CD4-positive, alpha-beta T cell treated with Interleukin-2 at 100 ng/mL for 4 hours (primary cell): ENCODE data around the gene CXCR6.

Source experiments
- DNase-seq: peaks from one replicate; pipeline ENCODE4 v3.0.0-alpha.2; 2020; ENCODE audit warnings: low spot score

CXCR6 gene

DNA sequence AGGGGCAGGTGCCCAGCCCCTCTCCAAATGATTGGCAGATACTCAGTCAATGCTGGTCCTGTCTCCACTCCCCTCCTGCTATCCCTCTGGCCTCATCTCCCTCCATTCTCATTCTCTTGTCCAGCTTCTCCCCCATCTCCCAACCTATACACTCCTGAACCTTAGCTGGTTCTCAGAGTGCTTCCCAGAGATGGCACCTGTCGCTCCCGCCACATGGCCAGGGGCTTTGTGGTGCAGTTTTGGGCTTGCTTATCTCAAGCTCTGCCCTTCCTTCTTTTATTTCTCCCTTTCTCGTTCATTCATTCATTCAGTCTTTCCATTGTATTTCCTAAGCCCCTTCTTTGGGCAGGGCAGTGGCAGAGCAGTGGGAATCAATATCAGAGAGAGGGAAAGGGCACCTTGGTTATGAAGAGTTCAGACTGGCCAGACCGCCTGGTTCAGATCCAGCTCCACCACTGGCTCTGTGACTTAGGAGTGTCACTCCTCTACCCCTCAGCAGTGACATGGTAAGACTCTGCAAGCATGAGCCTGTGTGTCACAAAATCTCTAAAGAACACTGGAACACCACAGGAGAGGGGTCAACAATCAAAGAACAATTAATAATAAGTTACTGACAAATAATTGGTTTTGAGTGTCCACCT lies 20.2 kb upstream of the CXCR6 start:
- no peak for DNase-seq

DNA sequence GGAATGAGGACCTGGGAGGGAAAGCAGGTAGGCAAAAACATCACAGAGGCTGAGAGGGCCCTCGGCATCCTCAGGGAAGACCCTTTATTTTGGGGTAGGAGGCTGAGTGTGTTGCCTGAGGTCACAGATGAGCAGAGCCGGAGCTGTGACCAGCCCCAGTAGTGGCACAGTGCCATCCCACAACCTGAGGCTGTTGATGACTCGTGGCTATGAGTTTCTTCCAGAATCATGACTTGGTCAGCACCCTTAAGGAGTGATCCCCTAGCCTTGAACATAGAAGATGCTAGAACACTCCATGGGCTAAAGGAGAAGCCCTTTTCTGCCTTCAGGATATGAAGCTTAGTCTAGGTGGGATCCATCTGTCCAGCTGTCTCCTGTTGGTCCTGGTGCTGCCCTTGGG lies 19.5 kb upstream of the CXCR6 start:
- DNase-seq, result no peak

DNA sequence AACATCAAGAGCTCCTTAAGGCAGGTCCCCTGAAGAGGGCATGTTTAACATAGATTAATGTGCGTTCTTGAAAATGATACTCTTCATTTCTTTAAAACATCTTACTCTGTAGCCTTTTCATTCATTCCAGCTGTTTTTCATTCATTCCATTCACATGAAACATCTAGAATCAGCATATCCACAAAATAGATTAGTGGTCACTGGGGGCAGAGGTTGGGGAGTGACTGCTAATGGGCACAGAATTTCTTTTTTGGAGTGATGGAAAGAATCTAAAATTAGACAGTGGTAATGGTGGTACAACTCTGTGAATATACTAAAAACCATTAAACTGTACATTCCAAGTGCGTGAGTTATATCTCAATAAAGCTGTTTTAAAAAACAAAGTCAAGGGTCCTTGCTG lies 15.4 kb upstream of the CXCR6 start:
- no peak for DNase-seq

DNA sequence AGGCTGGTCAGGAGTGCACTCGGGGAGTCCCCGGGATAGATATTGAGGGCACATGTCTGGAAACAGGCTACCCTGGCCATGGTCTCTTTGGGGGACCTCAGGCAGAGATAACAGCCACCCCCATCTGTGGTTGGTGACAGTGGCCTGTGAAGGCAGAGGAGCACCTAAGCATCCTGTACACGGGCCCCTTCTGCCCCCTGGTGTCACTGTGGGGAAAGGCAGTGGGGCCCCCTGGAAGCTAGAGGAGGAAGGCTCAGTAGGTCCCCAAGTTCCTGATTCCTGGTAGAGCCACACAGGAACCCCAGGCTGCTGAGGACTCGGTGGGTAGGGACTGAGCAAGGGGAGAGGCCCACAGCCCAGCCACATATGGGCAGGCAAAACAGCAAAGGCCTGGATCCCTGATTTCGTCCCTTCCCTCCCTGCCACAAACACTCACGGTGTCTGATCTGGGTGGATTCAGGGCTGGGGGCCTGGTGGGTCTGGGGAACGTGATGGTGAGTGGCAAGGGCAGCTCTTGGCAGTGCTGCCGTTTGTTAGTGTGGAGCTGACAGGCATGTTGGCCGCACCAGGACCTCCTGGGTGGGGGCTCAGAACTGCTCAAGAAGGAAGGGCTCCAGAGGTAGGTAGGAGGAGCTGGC lies 14.1 kb upstream of the CXCR6 start:
- DNase-seq, result peak; percentile 61

DNA sequence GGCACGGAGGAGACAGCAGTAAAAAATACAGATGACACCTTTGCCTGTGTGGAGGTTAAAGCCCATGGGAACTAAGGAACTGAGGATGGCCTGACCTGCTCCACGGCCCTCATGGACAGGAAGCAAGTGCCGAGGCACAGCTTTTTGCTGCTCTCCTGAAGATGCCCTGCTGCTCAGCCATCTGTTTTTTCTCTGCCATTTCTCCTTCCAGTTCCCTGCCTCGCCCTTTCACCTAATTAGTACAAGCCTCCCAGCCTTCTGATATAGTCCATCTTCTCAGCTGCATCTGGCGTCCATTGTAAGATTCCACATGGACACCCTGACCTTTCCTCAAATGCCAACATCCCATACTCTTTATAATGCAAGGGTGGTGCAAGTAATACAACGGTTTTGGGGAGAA lies 11.8 kb upstream of the CXCR6 start:
- DNase-seq, result no peak

DNA sequence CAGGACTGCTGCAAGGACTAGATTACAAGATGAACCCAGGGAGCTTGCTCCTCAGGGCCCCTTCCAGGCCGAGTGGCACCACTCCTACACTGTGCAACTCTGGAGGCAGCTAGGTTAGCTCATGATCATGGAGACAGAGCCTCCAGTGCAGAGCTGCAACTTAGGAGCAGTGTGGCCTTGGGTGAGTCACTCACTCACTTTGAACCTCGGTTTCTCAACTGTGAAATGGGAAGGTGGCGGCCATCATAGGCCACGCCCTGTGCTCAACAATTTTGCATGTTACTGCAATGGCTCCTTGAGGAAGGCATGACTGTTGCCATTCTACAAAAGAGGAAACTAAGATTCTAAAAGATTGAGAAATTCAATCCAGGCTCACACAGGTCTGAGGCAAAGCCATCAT lies 11.2 kb upstream of the CXCR6 start:
- DNase-seq, result no peak

DNA sequence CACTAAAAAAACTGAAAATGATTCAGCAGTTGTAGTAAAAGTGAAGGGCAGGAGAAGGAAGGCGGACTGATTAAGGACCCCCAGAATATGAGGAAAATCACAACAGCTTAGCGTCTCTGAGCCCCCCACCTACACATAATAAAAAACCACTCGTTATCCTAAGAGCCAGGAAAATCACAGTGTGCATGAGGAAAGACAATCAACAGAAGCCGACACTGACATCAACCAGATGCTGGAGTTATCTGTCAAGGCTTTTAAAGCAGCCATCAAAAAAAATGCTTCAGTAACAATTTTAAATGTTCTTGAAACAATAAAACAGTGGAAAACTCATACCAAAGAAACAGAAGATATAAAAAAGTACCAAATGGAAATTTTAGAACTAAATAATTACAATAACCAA lies 9.7 kb upstream of the CXCR6 start:
- no peak for DNase-seq

DNA sequence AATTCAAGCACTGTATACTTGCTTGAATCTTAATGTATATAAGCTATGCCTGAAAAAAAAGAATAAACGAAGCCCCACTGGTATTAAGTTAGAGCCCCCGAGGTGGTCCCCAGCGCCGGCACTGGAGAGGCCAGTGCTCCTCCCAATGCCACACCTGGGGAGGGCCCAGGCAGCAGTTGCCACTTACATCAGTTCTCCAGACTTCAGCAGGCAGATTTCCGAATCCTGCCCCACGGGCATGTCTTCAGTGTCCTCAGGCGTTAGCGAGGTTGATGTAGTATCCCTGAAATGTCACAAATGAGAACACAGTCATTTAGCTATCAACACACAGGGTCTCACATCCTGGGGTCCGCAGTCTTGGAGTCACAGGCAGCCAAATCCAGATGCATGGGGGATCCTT lies 7.0 kb upstream of the CXCR6 start:
- no peak for DNase-seq

DNA sequence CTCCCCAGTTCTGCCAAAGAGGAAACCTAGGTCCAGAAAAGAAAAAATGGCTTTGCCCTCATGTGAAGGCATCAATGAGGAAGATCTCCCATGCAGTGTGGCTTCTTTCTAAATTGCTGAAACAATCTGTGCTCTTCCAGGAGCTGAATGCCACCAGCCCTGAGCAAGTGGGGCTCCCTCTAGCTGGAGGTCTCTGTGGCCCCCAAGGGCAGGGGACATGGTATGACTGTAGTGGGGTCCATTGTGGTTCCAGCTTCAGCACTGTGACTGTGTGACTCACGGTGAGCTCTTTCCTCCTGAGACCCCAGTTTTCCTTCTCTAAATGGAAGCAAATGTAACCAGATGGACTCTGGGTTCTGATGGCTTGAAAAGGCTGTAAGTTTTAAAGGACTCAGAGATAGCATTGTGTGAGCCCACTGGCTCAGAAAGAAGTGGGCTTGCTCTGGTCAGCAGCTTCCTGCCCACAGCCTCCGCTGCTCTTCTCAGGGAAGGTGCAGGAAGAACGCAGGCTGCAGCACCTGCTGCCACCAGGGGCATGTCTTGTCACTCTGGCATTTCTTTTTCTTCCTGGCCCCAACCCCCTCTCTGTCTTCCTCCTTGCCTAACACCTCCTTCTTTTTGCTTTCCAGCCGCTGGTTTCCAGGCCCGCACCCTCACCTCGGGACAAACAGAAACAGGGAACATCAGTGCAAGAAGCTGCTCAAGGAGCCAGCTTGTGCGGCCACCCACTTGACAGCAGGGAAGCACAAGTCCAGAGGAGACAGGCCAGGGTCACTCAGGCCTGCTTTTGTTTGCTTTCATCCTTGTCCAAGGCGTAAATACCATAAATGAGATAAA lies 5.8 kb upstream of the CXCR6 start:
- no peak for DNase-seq

DNA sequence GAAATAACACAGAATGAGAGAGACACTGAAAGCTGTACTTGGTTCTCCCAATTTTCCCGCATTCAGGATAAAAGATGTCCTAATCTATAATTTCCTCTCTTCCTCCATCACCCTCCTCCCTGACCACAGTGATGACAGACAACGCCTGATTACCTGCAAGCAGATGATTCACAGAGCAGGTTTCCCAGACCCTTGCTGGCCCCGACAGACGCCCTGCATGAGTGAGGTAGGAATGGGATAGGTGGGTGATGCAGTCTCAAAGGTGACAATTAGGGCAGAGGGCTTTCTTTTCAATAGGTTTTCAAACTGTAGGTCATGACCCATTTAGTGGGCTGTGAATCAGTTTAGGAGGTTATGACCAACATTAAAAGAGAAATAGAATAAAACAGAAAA lies 5.2 kb upstream of the CXCR6 start:
- no peak for DNase-seq

DNA sequence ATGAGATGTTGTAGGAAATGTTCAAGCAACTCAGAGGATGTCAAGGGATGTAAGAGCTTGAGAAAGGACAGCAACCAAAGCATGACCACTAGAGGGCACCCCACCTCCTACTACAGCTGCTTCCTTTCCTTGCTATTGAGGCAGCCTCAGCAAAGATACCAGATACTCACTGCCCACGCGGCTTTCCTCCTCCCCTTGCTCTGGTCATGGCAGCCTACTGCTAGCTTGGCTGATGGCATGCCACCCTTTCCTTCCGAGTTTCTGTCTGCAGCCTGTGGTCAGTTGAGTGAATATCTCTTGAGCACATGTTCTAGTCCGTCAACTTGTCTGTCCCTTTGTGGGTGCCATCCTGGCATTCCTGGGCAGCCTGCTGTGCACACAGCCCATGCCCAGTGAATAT lies 4.4 kb upstream of the CXCR6 start:
- peak; percentile 89 for DNase-seq

DNA sequence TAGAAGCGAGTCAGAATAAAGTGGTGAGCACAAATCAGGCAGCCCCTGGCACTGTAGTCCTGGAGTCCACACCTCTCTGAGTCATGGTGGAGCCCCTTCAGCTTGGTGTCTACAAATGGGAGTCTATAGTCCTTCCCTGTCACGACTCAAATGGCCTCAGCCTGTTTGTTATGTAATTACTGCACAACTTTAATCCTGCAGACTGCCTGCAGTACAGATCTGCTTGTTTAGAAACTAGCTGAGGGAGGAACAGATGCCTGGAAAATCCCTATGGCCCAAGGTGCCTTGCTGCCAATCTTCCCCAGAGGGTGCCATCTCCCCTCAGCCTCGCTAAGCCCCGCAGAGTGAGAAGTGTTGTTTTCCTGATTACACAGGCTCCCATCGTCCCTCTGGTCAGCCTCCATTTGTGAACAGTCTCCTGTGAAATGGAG lies 3.9 kb upstream of the CXCR6 start:
- DNase-seq, result no peak

DNA sequence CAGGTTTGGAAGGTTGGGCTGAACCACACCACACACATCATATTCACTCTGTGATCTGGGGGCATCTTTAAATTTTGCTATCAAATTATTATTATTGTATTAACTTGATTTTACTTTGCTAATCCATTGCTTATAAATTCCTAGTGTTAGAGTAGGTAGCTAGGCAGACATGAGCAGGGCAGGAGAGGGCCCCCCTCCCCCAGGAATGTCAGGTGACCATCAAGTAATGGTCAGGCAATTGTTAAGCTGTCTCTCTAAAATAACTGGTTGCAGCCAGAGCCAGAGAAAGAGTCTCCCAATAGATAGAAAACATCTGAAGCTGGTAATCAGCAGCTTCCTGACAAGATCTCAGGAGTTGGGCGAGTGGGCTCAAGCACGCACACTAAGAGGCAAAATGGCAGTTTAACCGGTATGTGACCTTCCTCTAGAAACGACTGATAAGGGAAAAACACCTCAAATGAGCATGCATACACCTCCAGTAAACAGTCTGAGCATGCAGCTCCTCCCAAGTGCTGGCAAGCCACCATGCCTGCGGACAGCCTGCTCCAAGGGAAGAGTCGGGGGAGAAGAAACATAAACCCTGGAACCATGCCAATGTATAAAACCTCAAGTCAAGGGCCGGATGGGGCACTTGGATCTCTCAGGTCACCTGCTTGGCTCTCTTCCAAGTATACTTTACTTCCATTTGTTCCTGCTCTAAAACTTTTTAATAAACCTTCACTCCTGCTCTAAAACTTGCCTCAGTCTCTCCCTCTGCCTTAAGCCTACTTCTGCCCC lies 3.1 kb upstream of the CXCR6 start:
- DNase-seq, result no peak

DNA sequence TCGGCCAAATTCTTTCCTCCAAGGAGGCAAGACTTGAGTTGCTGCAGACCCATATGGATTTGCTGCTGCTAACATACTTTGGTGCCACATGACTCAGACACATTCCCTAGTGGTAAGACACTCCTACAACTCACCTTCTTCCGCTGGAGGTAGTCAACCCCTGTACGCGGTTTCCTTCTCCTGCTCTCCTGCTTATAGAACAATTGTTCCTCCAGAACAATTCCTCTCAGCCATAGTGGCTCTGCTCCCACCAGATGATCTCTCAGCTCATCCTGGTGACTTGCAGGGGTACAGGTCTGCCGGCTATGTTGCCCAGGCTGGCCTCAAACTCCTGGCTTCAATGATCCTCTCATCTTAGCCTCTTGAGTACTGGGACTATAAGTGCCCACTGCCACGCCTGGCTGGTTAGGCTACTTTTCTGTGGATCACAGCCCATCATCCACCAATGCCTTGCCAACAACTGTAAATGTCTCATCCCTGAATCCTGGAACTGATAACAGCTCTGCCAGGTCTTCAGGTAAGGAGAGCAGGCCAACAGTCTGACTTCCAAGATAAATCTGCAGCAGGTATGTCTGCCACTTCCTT lies 2.4 kb upstream of the CXCR6 start:
- no peak for DNase-seq

DNA sequence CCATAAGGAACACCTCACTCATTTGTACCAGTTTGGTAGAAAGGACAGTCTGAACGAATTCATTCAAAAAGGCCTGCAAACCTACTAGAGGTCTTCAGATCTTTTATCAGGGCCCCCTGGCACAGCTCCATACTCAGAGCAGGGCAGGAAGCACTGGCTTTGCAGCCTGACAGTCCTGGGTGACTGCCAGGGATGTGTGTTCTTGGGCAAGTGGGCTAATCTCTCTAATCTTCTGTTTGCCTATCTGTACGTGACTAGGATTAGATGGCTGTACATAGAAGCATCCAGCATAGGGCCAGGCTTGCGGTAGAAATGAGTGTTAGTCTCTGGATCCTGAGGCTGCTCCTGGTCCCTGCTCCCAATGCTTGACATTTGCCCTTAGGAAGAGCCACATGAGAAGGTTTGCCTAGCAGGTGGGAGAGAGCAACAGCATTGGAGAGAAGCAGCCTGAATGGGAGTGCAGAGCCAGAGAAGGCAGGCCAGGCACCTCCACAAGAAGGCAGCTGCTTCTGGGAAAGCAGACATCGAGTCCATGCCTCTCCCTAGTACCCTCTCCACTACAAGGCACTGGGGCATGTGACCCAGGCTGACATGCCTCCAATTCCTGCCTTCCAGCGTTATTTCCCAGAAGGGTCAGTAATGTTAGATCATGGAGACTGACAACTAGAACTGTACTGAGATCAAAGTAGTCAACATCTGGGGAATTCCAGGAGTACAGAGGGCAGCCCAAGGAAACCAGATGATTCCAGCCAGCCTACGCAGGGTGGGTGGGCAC lies 1.0 kb upstream of the CXCR6 start:
- no peak for DNase-seq

DNA sequence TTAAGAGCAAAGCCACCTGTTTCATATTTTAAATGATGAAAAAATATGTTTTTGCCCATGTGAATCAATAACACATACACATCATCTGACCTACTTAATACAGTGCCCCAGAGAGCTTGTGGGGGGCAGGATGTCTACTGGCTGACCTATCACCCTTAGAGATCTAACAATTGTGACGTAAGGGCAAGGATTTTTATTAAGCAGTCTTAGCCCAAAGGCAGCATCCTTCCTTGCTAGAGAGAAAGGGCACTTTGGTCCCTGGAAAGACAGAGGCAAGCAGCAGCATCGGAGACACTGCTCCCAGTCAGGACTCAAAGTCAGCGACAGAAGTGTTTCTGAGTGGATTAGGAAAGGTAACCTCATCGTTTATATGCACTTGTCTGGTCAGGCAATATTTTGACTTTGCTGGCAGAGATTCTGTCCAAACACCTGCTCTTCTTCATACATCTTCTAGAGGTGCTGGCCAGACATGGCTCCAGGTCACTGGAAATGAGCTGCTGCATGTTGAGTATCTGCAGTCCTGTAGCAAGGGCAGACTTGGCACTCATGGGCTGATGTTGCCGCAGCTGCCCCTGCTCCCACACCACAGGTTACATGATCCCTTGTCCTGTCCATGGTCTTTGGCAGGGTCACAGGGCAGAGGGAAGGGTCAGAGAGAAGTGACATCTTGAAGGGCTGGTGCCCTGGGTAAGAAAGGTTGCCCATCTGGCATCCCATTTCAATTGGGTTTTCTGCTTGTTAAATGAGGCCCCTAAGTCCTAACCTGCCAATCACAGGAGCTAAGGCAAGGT lies 1.8 kb downstream of the CXCR6 start:
- peak; percentile 55 for DNase-seq

DNA sequence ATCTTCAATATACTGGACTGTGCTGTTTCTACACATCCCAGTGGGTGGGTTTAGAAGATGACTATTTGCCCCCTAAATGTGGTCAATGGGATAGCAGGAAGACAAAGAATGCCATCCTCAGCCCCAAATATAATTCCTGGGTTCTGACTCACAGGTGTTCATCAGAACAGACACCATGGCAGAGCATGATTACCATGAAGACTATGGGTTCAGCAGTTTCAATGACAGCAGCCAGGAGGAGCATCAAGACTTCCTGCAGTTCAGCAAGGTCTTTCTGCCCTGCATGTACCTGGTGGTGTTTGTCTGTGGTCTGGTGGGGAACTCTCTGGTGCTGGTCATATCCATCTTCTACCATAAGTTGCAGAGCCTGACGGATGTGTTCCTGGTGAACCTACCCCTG lies 3.0 kb downstream of the CXCR6 start:
- DNase-seq, result peak; percentile 16

DNA sequence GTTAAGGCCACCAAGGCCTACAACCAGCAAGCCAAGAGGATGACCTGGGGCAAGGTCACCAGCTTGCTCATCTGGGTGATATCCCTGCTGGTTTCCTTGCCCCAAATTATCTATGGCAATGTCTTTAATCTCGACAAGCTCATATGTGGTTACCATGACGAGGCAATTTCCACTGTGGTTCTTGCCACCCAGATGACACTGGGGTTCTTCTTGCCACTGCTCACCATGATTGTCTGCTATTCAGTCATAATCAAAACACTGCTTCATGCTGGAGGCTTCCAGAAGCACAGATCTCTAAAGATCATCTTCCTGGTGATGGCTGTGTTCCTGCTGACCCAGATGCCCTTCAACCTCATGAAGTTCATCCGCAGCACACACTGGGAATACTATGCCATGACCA lies 3.6 kb downstream of the CXCR6 start:
- DNase-seq, result peak; percentile 17

DNA sequence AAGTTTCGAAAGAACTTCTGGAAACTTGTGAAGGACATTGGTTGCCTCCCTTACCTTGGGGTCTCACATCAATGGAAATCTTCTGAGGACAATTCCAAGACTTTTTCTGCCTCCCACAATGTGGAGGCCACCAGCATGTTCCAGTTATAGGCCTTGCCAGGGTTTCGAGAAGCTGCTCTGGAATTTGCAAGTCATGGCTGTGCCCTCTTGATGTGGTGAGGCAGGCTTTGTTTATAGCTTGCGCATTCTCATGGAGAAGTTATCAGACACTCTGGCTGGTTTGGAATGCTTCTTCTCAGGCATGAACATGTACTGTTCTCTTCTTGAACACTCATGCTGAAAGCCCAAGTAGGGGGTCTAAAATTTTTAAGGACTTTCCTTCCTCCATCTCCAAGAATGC lies 4.1 kb downstream of the CXCR6 start:
- no peak for DNase-seq

DNA sequence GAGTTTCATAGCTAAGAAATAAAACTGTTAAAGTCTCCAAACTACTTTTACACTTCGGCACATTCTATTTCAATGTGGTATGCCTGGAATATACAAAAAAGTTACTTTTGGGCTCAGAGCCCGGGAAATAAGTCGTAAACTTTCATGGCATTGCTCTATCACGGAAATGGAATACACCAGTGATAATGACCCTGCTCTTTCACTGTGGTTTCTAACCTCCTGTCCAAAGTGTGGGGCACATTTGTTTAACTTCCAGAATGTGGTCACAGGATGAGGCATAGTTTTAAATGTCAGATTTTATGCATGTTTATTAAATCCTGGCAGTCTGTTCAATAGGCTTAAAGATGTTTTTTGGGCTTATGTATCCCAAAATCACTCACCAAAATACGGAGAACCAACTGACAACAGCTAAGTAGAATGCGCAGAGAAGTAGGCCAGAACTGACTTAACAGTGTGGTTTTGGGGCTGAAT lies 5.1 kb downstream of the CXCR6 start:
- no peak for DNase-seq
